Vagina (tissue), 2 donors: Measurements from ENCODE around the gene TSEN54. TPM values are rescaled to one million over a fixed set of nuclear protein-coding genes. Genes with fewer than 3 reads are reported as not detected.

Source experiments
- DNase-seq, 2 donors: peaks; one replicate each; pipeline ENCODE4 v3.0.0-alpha.2; 2017; ENCODE audit errors: extremely low spot score in 2 of 2
- H3K27ac ChIP-seq: fragments of 200-600 bp; sonication (generic); one replicate; pipeline ENCODE4 v1.5.1; 2019
- H3K27me3 ChIP-seq: fragments of 200-600 bp; sonication (generic); one replicate; pipeline ENCODE4 v1.5.1; 2019
- H3K36me3 ChIP-seq, 2 donors: fragments of 200-600 bp; sonication (generic); one replicate each; pipeline ENCODE4 v1.5.1; 2017 to 2019
- H3K4me1 ChIP-seq: fragments of 200-600 bp; sonication (generic); one replicate; pipeline ENCODE4 v1.5.1; 2019
- H3K4me3 ChIP-seq, 2 donors: fragments of 200-600 bp; sonication (generic); 1 replicate in 1 of 2; 2 replicates in 1 of 2; pipeline ENCODE4 v1.5.1; 2016 to 2019
- H3K9me3 ChIP-seq: fragments of 200-600 bp; sonication (generic); one replicate; pipeline ENCODE4 v1.5.1; 2019
- CTCF ChIP-seq, 3 experiments: fragments of 450-650 bp in 2 of 3; fragments of 200-600 bp in 1 of 3; sonication (generic) in 1 of 3; IDR thresholded peaks; one replicate each; pipeline ENCODE4 v1.5.1; 2017 to 2019; ENCODE audit warnings: antibody characterized with exemption in 3 of 3, mild to moderate bottlenecking in 2 of 3, moderate library complexity in 2 of 3
- POLR2A ChIP-seq, 2 donors: fragments of 450-650 bp; IDR thresholded peaks; one replicate each; pipeline ENCODE4 v1.6.1; 2017; ENCODE audit warnings: antibody characterized with exemption in 2 of 2, mild to moderate bottlenecking in 2 of 2, moderate library complexity in 2 of 2
- POLR2AphosphoS5 ChIP-seq, 2 donors: sonication (generic); formaldehyde crosslinking; IDR thresholded peaks; one replicate each; pipeline ENCODE4 v1.9.0; 2017; ENCODE audit warnings: antibody characterized with exemption in 2 of 2, mild to moderate bottlenecking in 2 of 2, low read depth in 1 of 2; ENCODE audit not compliant: insufficient read depth in 1 of 2
- intact Hi-C: fragments of 100-400 bp; cut with DNase I; formaldehyde crosslinking; loops from one replicate; pipeline ENCODE4 v1.15.1; 2023
- total RNA-seq: library from RNA; depleted of rRNA; stranded (reverse); fragments of >200 nt; gene quantifications from one replicate; pipeline ENCODE4 v1.2.3, GENCODE V29; 2016

Gene TSEN54
- total RNA-seq, 1 donor from 2014 or later: 30.9 TPM

DNA sequence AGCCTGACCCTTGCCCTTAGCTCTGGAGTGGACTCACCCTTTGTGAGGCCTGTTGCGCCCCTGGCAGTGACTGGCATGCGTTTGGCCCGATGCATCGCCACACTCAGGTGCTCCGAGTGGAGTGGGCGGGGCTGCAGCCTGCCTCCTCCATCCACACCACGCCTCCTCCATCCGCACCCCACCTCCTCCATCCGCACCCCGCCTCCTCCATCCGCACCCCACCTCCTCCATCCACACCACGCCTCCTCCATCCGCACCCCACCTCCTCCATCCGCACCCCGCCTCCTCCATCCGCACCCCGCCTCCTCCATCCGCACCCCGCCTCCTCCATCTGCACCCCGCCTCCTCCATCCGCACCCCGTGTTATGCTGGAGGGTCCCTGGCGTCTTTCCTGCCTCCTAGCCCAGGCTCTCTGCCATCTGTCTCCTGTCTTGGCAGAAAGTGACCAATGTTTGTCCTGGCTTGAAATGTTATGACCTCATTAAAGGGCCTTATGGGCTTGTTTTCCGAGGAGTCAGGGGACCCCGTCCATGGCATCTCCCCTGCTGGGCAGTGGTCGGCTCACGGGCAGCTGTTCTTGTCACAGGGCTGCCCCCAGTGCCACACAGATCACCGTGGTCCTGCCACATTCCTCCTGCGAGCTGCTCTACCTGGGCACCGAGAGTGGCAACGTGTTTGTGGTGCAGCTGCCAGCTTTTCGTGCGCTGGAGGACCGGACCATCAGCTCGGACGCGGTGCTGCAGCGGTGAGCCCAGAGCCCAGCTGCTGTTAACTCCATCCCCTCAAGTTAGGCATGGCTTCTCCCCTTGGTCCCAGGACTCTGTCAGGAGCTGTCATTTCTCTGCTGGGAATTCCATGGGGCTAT, 42.6 kb downstream of the TSEN54 start:
- TF ChIP-seq POLR2AphosphoS5 (IDR thresholded peaks at IDR 0.05; ENCODE audit: insufficient read depth in 1 of 2, low read depth in 1 of 2): no peak
- intact Hi-C loops: no loop called here
- Histone ChIP-seq H3K4me1 (peaks cover 8% of the 10 kb centered on the region), H3K27ac (no peak overlapping the region), H3K27me3 (no peaks in the 10 kb centered on the region), H3K4me3 (no peak overlapping the region), H3K9me3 (no peaks in the 10 kb centered on the region), H3K36me3 (no peaks in the 10 kb centered on the region)
- no peak for DNase-seq

DNA sequence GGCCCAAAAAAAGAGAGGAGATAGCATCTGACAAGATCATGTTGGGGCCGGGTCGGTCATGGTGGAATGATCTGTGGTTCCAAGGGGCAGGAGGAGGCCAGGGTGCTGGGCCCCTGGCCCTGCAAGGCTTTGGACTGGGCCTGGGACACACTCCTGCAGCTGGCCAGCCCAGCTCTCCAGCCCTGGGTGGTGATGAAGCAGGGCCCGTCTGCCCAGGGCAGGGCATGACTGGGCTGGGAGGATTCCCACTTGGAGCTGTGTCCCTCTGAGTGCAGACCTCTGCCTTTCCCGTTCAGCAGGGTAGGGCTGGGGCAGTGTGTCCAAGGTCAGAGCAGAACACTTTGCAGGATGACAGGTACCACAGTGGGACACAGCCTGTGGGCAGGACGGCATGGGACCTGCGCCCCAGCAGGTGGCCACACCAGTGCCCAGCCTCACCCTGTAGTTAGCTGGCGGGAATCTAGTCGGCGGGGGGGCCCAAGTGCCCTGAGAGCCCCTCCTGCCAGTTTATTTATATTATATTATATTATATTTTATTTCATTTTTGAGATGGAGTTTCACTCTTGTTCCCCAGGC, 43.7 kb downstream of the TSEN54 start:
- Histone ChIP-seq H3K4me1 (peaks cover 8% of the 10 kb centered on the region), H3K27me3 (no peaks in the 10 kb centered on the region), H3K36me3 (no peaks in the 10 kb centered on the region), H3K9me3 (no peaks in the 10 kb centered on the region), H3K27ac (no peak overlapping the region), H3K4me3 (no peak overlapping the region)
- intact Hi-C loops: no loop called here
- no peak for TF ChIP-seq POLR2A (IDR thresholded peaks at IDR 0.05)
- TF ChIP-seq POLR2AphosphoS5 (IDR thresholded peaks at IDR 0.05; ENCODE audit: insufficient read depth in 1 of 2, low read depth in 1 of 2): no peak
- TF ChIP-seq CTCF (IDR thresholded peaks at IDR 0.05): no peak
- no peak for DNase-seq

- Histone ChIP-seq H3K27ac (no peak overlapping the region), H3K9me3 (no peaks in the 10 kb centered on the region), H3K4me1 (peaks cover 7% of the 10 kb centered on the region), H3K4me3 (no peak overlapping the region), H3K36me3 (no peaks in the 10 kb centered on the region), H3K27me3 (no peaks in the 10 kb centered on the region)
- TF ChIP-seq POLR2AphosphoS5 (IDR thresholded peaks at IDR 0.05; ENCODE audit: insufficient read depth in 1 of 2, low read depth in 1 of 2) (no peak), CTCF (IDR thresholded peaks at IDR 0.05) (no peak), POLR2A (IDR thresholded peaks at IDR 0.05) (no peak)
- DNase-seq: no peak
- intact Hi-C loops: no loop called here
Measured at GRCh38 chr17:75561927-75562603, 45.7 kb downstream of the TSEN54 start.

- H3K27ac ChIP-seq: no peak overlapping the region
- H3K4me1 ChIP-seq: no peaks in the 10 kb centered on the region
- no peaks in the 10 kb centered on the region for H3K36me3 ChIP-seq
- no peaks in the 10 kb centered on the region for H3K9me3 ChIP-seq
- no peaks in the 10 kb centered on the region for H3K27me3 ChIP-seq
- intact Hi-C loops: no loop called here
- no peak for DNase-seq
- H3K4me3 ChIP-seq: no peak overlapping the region
- TF ChIP-seq POLR2AphosphoS5 (IDR thresholded peaks at IDR 0.05; ENCODE audit: insufficient read depth in 1 of 2, low read depth in 1 of 2) (no peak), POLR2A (IDR thresholded peaks at IDR 0.05) (no peak), CTCF (IDR thresholded peaks at IDR 0.05) (no peak)
Measured at GRCh38 chr17:75563063-75563758, 46.9 kb downstream of the TSEN54 start.

DNA sequence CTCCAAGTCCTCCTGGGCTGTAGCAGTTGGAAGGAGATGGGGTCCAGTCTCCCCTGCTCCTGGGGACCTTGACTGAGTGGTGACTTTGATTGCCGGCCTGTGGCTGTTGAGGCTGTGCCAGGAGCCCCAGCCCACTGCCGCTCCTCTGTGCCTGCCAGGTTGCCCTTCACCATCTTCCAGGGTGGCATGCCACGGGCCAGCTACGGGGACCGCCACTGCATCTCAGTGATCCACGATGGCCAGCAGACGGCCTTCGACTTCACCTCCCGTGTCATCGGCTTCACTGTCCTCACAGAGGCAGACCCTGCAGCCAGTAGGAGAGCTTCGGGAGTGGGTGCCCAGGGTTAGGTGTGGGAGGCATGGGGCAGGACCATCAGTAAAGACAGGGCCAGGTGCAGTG, 47.9 kb downstream of the TSEN54 start:
- DNase-seq: no peak
- no peak overlapping the region for H3K27ac ChIP-seq
- H3K36me3 ChIP-seq: peaks cover 0 to 5% of the 10 kb centered on the region in 2 donors
- H3K4me3 ChIP-seq: no peak overlapping the region
- no peaks in the 10 kb centered on the region for H3K27me3 ChIP-seq
- no peaks in the 10 kb centered on the region for H3K9me3 ChIP-seq
- TF ChIP-seq POLR2A (IDR thresholded peaks at IDR 0.05) (no peak), CTCF (IDR thresholded peaks at IDR 0.05) (no peak), POLR2AphosphoS5 (IDR thresholded peaks at IDR 0.05; ENCODE audit: insufficient read depth in 1 of 2, low read depth in 1 of 2) (no peak)
- intact Hi-C loops: no loop called here
- no peaks in the 10 kb centered on the region for H3K4me1 ChIP-seq
